ENCODE results near the gene PITPNC1. TPM values are rescaled to one million over a fixed set of nuclear protein-coding genes. Genes with fewer than 3 reads are reported as not detected.
"Not testable (repeated sequence)": the region's sequence is repeated elsewhere in the genome, so short reads cannot be mapped to it uniquely, and the experiment has no call there.

The PITPNC1 gene
- total RNA-seq, 1 experiment from 2014 or later: 6.9 TPM

DNA sequence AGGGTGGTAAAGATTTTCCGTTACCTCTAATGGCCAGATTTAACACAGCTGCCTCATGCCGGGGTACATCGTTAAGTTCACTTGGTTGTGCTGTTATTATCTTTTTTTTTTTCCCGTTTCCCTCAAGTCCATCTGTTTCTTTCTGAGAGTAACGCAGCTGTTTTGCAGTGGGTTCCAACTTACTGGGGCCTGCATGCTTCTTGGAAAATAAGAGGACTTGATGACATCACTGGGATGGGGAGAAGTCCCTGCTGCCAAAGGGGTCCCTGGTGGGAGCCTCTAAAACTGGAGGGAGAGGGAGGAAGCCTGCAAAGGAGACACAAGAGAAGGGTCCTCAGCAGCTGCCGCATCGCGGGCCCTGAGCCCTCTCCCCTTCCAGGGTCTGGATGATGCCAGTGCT, 262.9 kb downstream of the PITPNC1 start:
- no TSS peak for BruUV-seq (replicated peaks)
- Mint-ChIP-seq H3K27me3 (ENCODE audit: unreplicated experiment) (no peaks in the 10 kb centered on the region), H3K9me3 (ENCODE audit: low read depth, unreplicated experiment) (no peaks in the 10 kb centered on the region), H3K4me3 (ENCODE audit: low read depth, unreplicated experiment) (no peak overlapping the region), H3K27ac (ENCODE audit: unreplicated experiment) (no peak overlapping the region), H3K4me1 (ENCODE audit: low read depth, unreplicated experiment) (peaks cover 29% of the 10 kb centered on the region), H3K36me3 (ENCODE audit: insufficient read depth, unreplicated experiment) (no peaks in the 10 kb centered on the region)
- TF ChIP-seq, protein P1, sequence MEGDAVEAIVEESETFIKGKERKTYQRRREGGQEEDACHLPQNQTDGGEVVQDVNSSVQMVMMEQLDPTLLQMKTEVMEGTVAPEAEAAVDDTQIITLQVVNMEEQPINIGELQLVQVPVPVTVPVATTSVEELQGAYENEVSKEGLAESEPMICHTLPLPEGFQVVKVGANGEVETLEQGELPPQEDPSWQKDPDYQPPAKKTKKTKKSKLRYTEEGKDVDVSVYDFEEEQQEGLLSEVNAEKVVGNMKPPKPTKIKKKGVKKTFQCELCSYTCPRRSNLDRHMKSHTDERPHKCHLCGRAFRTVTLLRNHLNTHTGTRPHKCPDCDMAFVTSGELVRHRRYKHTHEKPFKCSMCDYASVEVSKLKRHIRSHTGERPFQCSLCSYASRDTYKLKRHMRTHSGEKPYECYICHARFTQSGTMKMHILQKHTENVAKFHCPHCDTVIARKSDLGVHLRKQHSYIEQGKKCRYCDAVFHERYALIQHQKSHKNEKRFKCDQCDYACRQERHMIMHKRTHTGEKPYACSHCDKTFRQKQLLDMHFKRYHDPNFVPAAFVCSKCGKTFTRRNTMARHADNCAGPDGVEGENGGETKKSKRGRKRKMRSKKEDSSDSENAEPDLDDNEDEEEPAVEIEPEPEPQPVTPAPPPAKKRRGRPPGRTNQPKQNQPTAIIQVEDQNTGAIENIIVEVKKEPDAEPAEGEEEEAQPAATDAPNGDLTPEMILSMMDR (IDR thresholded peaks at IDR 0.05; ENCODE audit: unreplicated experiment): no peak
- intact Hi-C loops (cut with micrococcal nuclease; ENCODE audit: unreplicated experiment): no loop called here
- DNase-seq: no peak
- CTCF ChIA-PET: no interaction called here

DNA sequence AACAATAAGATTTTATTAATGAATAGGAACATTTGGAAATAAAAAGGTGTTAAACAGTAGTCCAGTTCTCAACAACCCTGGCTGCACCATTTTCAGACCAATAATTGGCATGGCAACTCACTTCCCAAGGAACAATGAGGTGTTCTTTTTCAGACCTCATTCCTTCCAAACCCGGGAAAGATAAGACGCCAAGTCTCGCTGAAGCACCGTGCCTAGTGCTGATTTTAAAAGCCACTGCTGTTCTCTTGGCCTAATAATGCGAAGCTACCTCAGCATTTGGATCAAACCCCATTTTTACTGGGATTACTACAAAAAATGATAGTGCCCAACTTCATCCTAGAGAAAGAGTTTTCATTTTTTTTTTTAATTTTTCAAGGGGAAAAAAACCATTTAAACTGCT, 265.4 kb downstream of the PITPNC1 start:
- DNase-seq: no peak
- Mint-ChIP-seq H3K9me3 (ENCODE audit: low read depth, unreplicated experiment) (no peaks in the 10 kb centered on the region), H3K27me3 (ENCODE audit: unreplicated experiment) (no peaks in the 10 kb centered on the region), H3K4me1 (ENCODE audit: low read depth, unreplicated experiment) (peaks cover 18% of the 10 kb centered on the region), H3K27ac (ENCODE audit: unreplicated experiment) (no peak overlapping the region), H3K36me3 (ENCODE audit: insufficient read depth, unreplicated experiment) (no peaks in the 10 kb centered on the region), H3K4me3 (ENCODE audit: low read depth, unreplicated experiment) (no peak overlapping the region)
- CTCF ChIA-PET: interaction anchor here (0.6 kb wide), 1 partner anchor 16 kb away, joined by 7 read pairs; no protein-coding TSS in a partner anchor
- intact Hi-C loops (cut with micrococcal nuclease; ENCODE audit: unreplicated experiment): no loop called here
- no TSS peak for BruUV-seq (replicated peaks)
- TF ChIP-seq, protein P1 (IDR thresholded peaks at IDR 0.05; ENCODE audit: unreplicated experiment): no peak

DNA sequence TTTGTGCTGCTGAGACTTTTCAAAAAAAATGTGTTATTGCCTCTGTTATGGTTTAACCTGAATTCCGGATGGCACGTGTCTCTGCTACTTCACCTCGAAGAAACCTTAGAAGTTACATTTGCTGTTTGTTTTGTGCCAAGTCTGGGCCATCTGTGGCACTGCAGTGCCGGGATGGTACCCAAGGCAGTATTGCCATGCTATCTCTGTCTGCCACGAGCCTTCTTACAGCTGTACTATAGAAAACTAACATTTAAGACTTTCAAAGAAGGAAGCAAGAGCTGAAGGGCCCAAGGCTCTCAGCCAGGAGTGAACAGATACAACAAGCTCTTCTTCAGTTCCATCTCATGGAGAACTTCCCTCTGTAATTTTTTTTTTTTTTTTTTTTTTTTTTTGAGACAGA, 267.0 kb downstream of the PITPNC1 start:
- H3K27ac Mint-ChIP-seq (ENCODE audit: unreplicated experiment): no peak overlapping the region
- H3K27me3 Mint-ChIP-seq (ENCODE audit: unreplicated experiment): no peaks in the 10 kb centered on the region
- H3K9me3 Mint-ChIP-seq (ENCODE audit: low read depth, unreplicated experiment): no peaks in the 10 kb centered on the region
- H3K4me1 Mint-ChIP-seq (ENCODE audit: low read depth, unreplicated experiment): peaks cover 3% of the 10 kb centered on the region
- intact Hi-C loops (cut with micrococcal nuclease; ENCODE audit: unreplicated experiment): no loop called here
- no TSS peak for BruUV-seq (replicated peaks)
- CTCF ChIA-PET: no interaction called here
- no peak for DNase-seq
- TF ChIP-seq, protein P1 (IDR thresholded peaks at IDR 0.05; ENCODE audit: unreplicated experiment): no peak
- H3K36me3 Mint-ChIP-seq (ENCODE audit: insufficient read depth, unreplicated experiment): no peaks in the 10 kb centered on the region
- H3K4me3 Mint-ChIP-seq (ENCODE audit: low read depth, unreplicated experiment): no peak overlapping the region

DNA sequence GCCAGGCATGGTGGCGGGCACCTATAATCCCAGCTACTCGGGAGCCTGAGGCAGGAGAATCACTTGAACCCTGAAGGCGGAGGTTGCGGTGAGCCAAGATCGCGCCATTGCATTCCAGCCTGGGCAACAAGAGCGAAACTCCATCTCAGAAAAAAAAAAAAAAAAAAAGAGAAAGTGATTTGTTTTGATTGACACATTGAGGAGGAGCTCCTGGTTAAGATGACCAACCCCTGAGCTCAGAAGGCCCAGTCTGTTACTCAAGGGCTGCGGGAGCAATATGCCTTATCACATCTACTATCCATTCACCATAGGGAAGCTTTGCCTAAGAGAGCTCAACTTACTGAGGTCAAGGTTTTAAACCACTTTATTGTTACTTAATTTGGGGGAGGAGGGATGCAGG, 268.1 kb downstream of the PITPNC1 start:
- BruUV-seq (replicated peaks); H3K27ac Mint-ChIP-seq (ENCODE audit: unreplicated experiment); H3K27me3 Mint-ChIP-seq (ENCODE audit: unreplicated experiment); H3K9me3 Mint-ChIP-seq (ENCODE audit: low read depth, unreplicated experiment); H3K4me3 Mint-ChIP-seq (ENCODE audit: low read depth, unreplicated experiment); intact Hi-C loops (cut with micrococcal nuclease; ENCODE audit: unreplicated experiment); H3K36me3 Mint-ChIP-seq (ENCODE audit: insufficient read depth, unreplicated experiment); H3K4me1 Mint-ChIP-seq (ENCODE audit: low read depth, unreplicated experiment); DNase-seq: not testable (repeated sequence)
- CTCF ChIA-PET: interaction anchor here (0.6 to 0.7 kb wide), 2 partner anchors 421 to 656 kb away, joined by 3 read pairs; no protein-coding TSS in a partner anchor

DNA sequence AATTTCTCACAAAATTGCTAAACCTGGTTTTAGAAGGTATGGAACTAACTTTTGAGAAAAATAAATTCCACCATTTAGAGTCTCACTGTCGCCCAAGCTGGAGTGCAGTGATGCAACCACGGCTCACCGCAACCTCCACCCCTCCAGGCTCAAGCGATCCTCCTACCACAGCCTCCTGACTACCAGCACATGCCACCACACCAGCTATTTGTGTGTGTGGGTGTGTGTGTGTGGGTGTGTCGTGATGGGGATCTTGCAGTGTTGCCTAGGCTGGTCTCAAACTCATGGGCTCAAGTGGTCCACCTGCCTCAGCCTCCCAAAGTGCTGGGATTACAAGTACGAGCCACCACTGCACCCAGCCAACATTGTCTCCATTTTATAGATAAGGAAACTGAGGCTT, 269.4 kb downstream of the PITPNC1 start:
- BruUV-seq (replicated peaks): no TSS peak
- Mint-ChIP-seq H3K36me3 (ENCODE audit: insufficient read depth, unreplicated experiment) (no peaks in the 10 kb centered on the region), H3K27me3 (ENCODE audit: unreplicated experiment) (no peaks in the 10 kb centered on the region), H3K4me3 (ENCODE audit: low read depth, unreplicated experiment) (no peak overlapping the region), H3K4me1 (ENCODE audit: low read depth, unreplicated experiment) (no peaks in the 10 kb centered on the region), H3K27ac (ENCODE audit: unreplicated experiment) (no peak overlapping the region), H3K9me3 (ENCODE audit: low read depth, unreplicated experiment) (no peaks in the 10 kb centered on the region)
- intact Hi-C loops (cut with micrococcal nuclease; ENCODE audit: unreplicated experiment): no loop called here
- CTCF ChIA-PET: interaction anchor here (1.6 kb wide), 1 partner anchor 9 kb away, joined by 4 read pairs; no protein-coding TSS in a partner anchor
- TF ChIP-seq, protein P1 (IDR thresholded peaks at IDR 0.05; ENCODE audit: unreplicated experiment): no peak
- no peak for DNase-seq

Measured in Calu3 (cell line).